Gastroesophageal sphincter (tissue), 4 donors: Measurements from ENCODE around the gene PTGDR. TPM values are rescaled to one million over a fixed set of nuclear protein-coding genes. Genes with fewer than 3 reads are reported as not detected.

Experiments
- ATAC-seq: fragments of 150-250 bp; one replicate; pipeline ENCODE4 v1.9.1; 2016; ENCODE audit warnings: mild to moderate bottlenecking, moderate library complexity
- H3K27ac ChIP-seq, 4 donors: fragments of 200-600 bp; sonication (generic) in 3 of 4; 1 replicate in 3 of 4; 2 replicates in 1 of 4; pipeline ENCODE4 v1.5.1; 2016 to 2019
- H3K27me3 ChIP-seq: fragments of 200-600 bp; sonication (generic); one replicate; pipeline ENCODE4 v1.5.1; 2019
- H3K36me3 ChIP-seq, 2 donors: fragments of 200-600 bp; sonication (generic); one replicate each; pipeline ENCODE4 v1.5.1; 2019; ENCODE audit warnings: control low read depth in 1 of 2
- H3K4me1 ChIP-seq, 3 donors: fragments of 200-600 bp; sonication (generic); 1 replicate in 2 of 3; 2 replicates in 1 of 3; pipeline ENCODE4 v1.5.1; 2016 to 2019; ENCODE audit warnings: control low read depth in 2 of 3
- H3K4me3 ChIP-seq, 2 donors: fragments of 200-600 bp; sonication (generic); one replicate each; pipeline ENCODE4 v1.5.1; 2019; ENCODE audit warnings: mild to moderate bottlenecking in 1 of 2, moderate library complexity in 1 of 2
- H3K9me3 ChIP-seq, 3 donors: fragments of 200-600 bp; sonication (generic); one replicate each; pipeline ENCODE4 v1.5.1; 2017 to 2019; ENCODE audit warnings: control low read depth in 2 of 3
- EP300 ChIP-seq: sonication (generic); formaldehyde crosslinking; IDR thresholded peaks from one replicate; pipeline ENCODE4 v1.6.1; 2017; ENCODE audit warnings: antibody characterized with exemption, mild to moderate bottlenecking
- POLR2A ChIP-seq, 2 donors: fragments of 450-650 bp; IDR thresholded peaks; one replicate each; pipeline ENCODE4 v1.6.1; 2017; ENCODE audit warnings: antibody characterized with exemption in 2 of 2, mild to moderate bottlenecking in 2 of 2, moderate library complexity in 1 of 2
- POLR2AphosphoS5 ChIP-seq: sonication (generic); formaldehyde crosslinking; IDR thresholded peaks from one replicate; pipeline ENCODE4 v1.6.1; 2017; ENCODE audit warnings: antibody characterized with exemption
- WGBS, 2 donors: methylation state at CpG; one replicate each; pipeline ENCODE4 v1.1.5; 2018; ENCODE audit warnings: low coverage in 1 of 2; 5-methylcytosine and 5-hydroxymethylcytosine counted together
- total RNA-seq, 4 donors: library from RNA; depleted of rRNA; stranded (reverse); fragments of >200 nt; gene quantifications; one replicate each; pipeline ENCODE4 v1.1.0, GENCODE V29; 2016
- TF ChIP-seq, protein P1 (sequence below), 4 experiments: fragments of 200-600 bp in 2 of 4; fragments of 450-650 bp in 2 of 4; sonication (generic) in 1 of 4; IDR thresholded peaks; one replicate each; pipeline ENCODE4 v1.5.1; 2017 to 2019; ENCODE audit warnings: antibody characterized with exemption in 4 of 4, mild to moderate bottlenecking in 2 of 4, moderate library complexity in 2 of 4

The PTGDR gene
- total RNA-seq, 4 donors from 2014 or later: 0.50 to 2.0 (median 0.90) TPM

DNA sequence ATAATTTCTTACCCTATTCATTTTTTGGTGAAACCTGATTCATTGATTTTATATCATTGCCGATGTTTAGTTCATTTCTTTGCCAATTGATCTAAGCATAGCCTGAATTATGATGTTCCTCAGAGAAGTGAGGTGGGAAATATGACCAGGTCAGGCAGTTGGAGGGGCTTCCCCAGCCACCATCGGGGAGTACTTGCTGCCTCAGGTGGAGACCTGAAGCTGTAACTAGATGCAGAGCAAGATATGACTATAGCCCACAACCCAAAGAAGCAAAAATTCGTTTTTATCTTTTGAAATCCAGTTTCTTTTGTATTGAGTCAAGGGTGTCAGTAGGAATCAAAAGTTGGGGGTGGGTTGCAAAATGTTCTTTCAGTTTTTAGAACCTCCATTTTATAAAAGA lies 7.9 kb downstream of the PTGDR start:
- Histone ChIP-seq H3K4me1 (no peaks in the 10 kb centered on the region), H3K4me3 (no peak overlapping the region), H3K36me3 (no peaks in the 10 kb centered on the region), H3K9me3 (no peaks in the 10 kb centered on the region), H3K27me3 (no peaks in the 10 kb centered on the region), H3K27ac (no peak overlapping the region)
- 34 to 52% methylated on average over 3 of the region's 3 CpGs for WGBS, 2 donors
- no peak for ATAC-seq
- TF ChIP-seq, protein P1, sequence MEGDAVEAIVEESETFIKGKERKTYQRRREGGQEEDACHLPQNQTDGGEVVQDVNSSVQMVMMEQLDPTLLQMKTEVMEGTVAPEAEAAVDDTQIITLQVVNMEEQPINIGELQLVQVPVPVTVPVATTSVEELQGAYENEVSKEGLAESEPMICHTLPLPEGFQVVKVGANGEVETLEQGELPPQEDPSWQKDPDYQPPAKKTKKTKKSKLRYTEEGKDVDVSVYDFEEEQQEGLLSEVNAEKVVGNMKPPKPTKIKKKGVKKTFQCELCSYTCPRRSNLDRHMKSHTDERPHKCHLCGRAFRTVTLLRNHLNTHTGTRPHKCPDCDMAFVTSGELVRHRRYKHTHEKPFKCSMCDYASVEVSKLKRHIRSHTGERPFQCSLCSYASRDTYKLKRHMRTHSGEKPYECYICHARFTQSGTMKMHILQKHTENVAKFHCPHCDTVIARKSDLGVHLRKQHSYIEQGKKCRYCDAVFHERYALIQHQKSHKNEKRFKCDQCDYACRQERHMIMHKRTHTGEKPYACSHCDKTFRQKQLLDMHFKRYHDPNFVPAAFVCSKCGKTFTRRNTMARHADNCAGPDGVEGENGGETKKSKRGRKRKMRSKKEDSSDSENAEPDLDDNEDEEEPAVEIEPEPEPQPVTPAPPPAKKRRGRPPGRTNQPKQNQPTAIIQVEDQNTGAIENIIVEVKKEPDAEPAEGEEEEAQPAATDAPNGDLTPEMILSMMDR (IDR thresholded peaks at IDR 0.05): no peak
- no peak for TF ChIP-seq POLR2A (IDR thresholded peaks at IDR 0.05)
- TF ChIP-seq EP300: no peak
- no peak for TF ChIP-seq POLR2AphosphoS5

DNA sequence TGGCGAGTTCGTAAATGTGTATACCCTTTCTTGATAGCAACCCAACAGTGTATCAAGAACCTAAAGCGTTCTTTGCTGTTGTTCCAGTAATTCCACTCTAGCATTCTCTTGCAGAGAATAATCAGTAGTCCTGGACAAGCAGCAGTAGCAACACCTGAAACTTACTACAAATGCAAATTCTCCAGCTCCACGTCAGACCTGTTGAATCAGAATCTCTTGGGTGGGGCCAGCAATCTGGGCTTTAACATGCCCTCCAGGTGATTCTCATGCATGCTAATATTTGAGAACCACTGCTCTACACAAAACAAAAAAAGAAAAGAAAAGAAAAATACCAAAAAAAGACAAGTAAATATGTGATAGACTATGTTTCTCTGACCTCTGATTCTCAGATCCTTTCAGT lies 10.1 kb downstream of the PTGDR start:
- WGBS, 2 donors: 89 to 92% methylated on average over 3 to 4 of the region's 4 CpGs

DNA sequence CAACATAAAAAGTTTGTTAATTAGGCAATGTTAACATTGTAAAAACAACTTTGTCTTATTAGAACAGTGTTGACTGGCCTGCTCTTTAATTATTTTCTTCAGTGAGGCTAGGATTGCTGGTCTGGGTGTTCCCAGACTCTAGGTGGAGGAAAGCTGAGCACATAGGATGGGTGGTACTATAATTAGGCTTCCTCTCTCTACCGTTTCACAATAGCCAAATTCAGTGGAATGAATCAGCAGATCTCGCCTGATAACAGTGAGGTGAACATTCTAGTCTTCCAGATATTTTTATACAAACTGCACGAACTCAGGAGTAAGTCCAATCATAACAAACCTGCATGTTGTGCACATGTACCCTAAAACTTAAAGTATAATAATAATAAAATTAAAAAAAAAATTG lies 11.9 kb downstream of the PTGDR start:
- Histone ChIP-seq H3K27me3 (peaks cover 7% of the 10 kb centered on the region), H3K9me3 (no peaks in the 10 kb centered on the region), H3K4me1 (no peaks in the 10 kb centered on the region), H3K27ac (no peak overlapping the region), H3K36me3 (no peaks in the 10 kb centered on the region), H3K4me3 (no peak overlapping the region)
- peak; percentile 60 for ATAC-seq
- whole genome bisulfite sequencing, 2 donors: 24 to 39% methylated on average over 3 of the region's 3 CpGs
- TF ChIP-seq POLR2A (IDR thresholded peaks at IDR 0.05): no peak
- TF ChIP-seq EP300: no peak
- TF ChIP-seq, protein P1 (IDR thresholded peaks at IDR 0.05): no peak
- TF ChIP-seq POLR2AphosphoS5: no peak

More for the DNA sequence above, 10.1 kb downstream of the PTGDR start:
- TF ChIP-seq POLR2AphosphoS5 (no peak), EP300 (no peak), POLR2A (IDR thresholded peaks at IDR 0.05) (no peak)
- TF ChIP-seq, protein P1 (IDR thresholded peaks at IDR 0.05): no peak
- H3K36me3 ChIP-seq: no peaks in the 10 kb centered on the region
- H3K9me3 ChIP-seq: no peaks in the 10 kb centered on the region
- H3K27ac ChIP-seq: no peak overlapping the region
- H3K4me3 ChIP-seq: no peak overlapping the region
- peaks cover 3% of the 10 kb centered on the region for H3K27me3 ChIP-seq
- H3K4me1 ChIP-seq: no peaks in the 10 kb centered on the region
- no peak for ATAC-seq

DNA sequence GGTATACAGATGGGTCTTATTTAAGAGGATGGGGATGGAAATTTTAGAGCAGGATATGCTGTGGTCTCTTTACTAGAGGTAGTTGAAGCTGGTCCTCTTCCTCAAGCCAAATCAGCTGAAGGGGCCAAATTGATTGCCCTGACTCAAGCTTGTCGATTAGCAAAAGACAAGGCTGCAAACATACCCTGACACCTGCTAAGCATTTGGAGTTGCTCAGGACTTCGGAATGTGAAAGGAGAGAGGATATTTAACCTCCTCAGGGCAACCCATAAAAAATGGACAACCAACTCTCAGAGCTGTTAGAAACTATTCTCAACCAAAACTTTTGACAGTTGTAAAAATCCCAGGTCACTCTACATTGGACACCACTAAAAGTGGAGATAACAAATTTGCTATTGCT lies 15.6 kb downstream of the PTGDR start:
- H3K4me3 ChIP-seq: no peak overlapping the region
- TF ChIP-seq POLR2A (IDR thresholded peaks at IDR 0.05): no peak
- TF ChIP-seq, protein P1 (IDR thresholded peaks at IDR 0.05): no peak
- no peak for TF ChIP-seq POLR2AphosphoS5
- TF ChIP-seq EP300: no peak
- H3K9me3 ChIP-seq: no peaks in the 10 kb centered on the region
- no peaks in the 10 kb centered on the region for H3K4me1 ChIP-seq
- ATAC-seq: no peak
- WGBS, 2 donors: 83% methylated on average over 2 of the region's 2 CpGs; no CpG with 5 or more reads in 1 of the 2 donors
- peaks cover 14% of the 10 kb centered on the region for H3K27me3 ChIP-seq
- no peak overlapping the region for H3K27ac ChIP-seq
- no peaks in the 10 kb centered on the region for H3K36me3 ChIP-seq

DNA sequence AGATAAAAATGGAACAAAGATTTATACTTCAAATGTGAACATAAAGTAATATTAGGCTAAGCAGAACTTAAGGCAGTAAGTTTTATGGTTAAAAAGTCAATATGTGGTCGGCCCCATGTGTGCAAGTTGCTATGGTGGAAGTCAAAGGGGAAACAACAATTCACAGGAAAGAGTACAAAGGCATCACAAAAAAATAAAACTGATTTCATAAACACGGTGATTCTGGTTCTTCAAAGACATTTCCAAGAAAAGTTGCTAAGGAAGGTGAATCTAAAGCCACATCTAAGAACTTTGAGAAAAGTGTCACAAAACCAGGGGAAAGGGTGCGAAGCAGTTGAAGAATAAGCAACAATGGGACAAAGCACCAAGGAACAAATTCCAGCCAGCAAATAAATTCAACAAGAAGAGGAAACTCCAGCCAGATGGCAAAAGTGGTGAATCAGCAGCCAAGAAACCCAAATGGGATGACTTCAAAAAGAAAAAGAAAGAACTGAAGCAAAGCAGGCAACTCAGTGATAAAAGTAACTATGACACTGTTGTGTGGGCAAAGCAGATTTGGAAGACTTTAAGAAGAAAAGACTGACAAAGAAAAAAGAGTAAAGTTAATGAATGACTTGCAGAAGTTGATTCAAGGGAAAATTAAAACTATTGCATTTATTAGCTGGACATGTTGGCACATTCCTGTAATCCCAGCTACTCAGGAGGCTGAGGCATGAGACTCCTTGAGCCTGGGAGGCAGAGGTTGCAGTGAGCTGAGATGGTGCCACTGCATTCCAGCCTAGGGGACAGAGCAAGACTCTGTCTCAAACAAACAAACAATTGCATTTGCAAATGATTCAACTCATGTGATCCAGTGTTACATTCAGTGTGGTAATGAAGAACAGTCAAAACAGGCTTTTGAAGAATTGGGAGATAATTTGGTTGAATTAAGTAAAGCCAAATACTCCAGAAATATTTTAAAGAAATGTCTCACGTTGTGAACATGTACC lies 19.5 kb downstream of the PTGDR start:
- Histone ChIP-seq H3K9me3 (no peaks in the 10 kb centered on the region), H3K4me3 (no peak overlapping the region), H3K27ac (no peak overlapping the region), H3K27me3 (peaks cover 22% of the 10 kb centered on the region), H3K4me1 (no peaks in the 10 kb centered on the region), H3K36me3 (no peaks in the 10 kb centered on the region)
- 60 to 69% methylated on average over 3 to 4 of the region's 4 CpGs for WGBS, 2 donors
- ATAC-seq: no peak
- no peak for TF ChIP-seq EP300
- TF ChIP-seq POLR2A (IDR thresholded peaks at IDR 0.05): no peak
- no peak for TF ChIP-seq POLR2AphosphoS5
- TF ChIP-seq, protein P1 (IDR thresholded peaks at IDR 0.05): no peak
